A673 (cell line): ENCODE results near the gene NDRG3. TPM values are rescaled to one million over a fixed set of nuclear protein-coding genes. Genes with fewer than 3 reads are reported as not detected.

Experiments
- BruUV-seq: library from RNA; stranded (reverse); fragments of 400-500 nt; replicated peaks from 2 replicates; lab custom pipeline; 2021; lab: Mats Ljungman, UMichigan
- CTCF ChIA-PET: fragments of 300-600 bp; sonication (Branson Sonifier 250); formaldehyde crosslinking; loops from one replicate; lab custom pipeline; 2022; ENCODE audit warnings: antibody characterized with exemption; lab: Charles Lee
- POLR2A ChIA-PET: fragments of 300-600 bp; sonication (Branson Sonifier 250); formaldehyde crosslinking; loops from one replicate; lab custom pipeline; 2022; ENCODE audit warnings: antibody characterized with exemption; ENCODE audit not compliant: low non-redundant PET; lab: Charles Lee
- DNase-seq: peaks from one replicate; pipeline ENCODE4 v3.0.0-alpha.2; 2015; ENCODE audit warnings: low spot score
- H3K27ac ChIP-seq: fragments of 200-600 bp; sonication (generic); 2 replicates; pipeline ENCODE4 v1.5.1; 2016; ENCODE audit warnings: mixed run types, low read depth, mild to moderate bottlenecking, mixed read lengths, antibody characterized with exemption, low read length; ENCODE audit not compliant: poor library complexity, severe bottlenecking
- H3K27me3 ChIP-seq: fragments of 200-600 bp; sonication (generic); replicated peaks from 2 replicates; pipeline ENCODE4 v1.6.1; 2017; ENCODE audit warnings: mixed run types, low read depth, mild to moderate bottlenecking, mixed read lengths, antibody characterized with exemption, low read length; ENCODE audit not compliant: insufficient read depth, poor library complexity
- H3K36me3 ChIP-seq: fragments of 200-600 bp; sonication (generic); 2 replicates; pipeline ENCODE4 v1.6.1; 2016; ENCODE audit warnings: mixed run types, mild to moderate bottlenecking, mixed read lengths, antibody characterized with exemption, low read length; ENCODE audit not compliant: insufficient read depth, poor library complexity, severe bottlenecking
- H3K4me1 ChIP-seq: fragments of 200-600 bp; sonication (generic); 2 replicates; pipeline ENCODE4 v1.6.1; 2017; ENCODE audit warnings: mixed run types, mild to moderate bottlenecking, mixed read lengths, antibody characterized with exemption, low read length; ENCODE audit not compliant: insufficient read depth, poor library complexity, severe bottlenecking
- H3K4me3 ChIP-seq: fragments of 200-600 bp; sonication (generic); 2 replicates; pipeline ENCODE4 v1.5.1; 2016; ENCODE audit warnings: low read depth, mixed run types, mild to moderate bottlenecking, mixed read lengths, low read length; ENCODE audit not compliant: poor library complexity, severe bottlenecking
- H3K9me3 ChIP-seq: fragments of 200-600 bp; sonication (generic); 2 replicates; pipeline ENCODE4 v1.6.1; 2016; ENCODE audit warnings: mixed run types, low read depth, mild to moderate bottlenecking, mixed read lengths, antibody characterized with exemption, low read length; ENCODE audit not compliant: poor library complexity, severe bottlenecking
- EZH2 ChIP-seq: fragments of 200-600 bp; sonication (generic); IDR thresholded peaks from 2 replicates; pipeline ENCODE4 v1.6.1; 2017; ENCODE audit warnings: borderline replicate concordance, low read depth, mild to moderate bottlenecking, mixed read lengths, antibody characterized with exemption, low read length; ENCODE audit not compliant: poor library complexity, severe bottlenecking
- intact Hi-C: fragments of 100-400 bp; cut with micrococcal nuclease; formaldehyde crosslinking; loops from one replicate; pipeline ENCODE4 v1.10.0; 2022; ENCODE audit not compliant: unreplicated experiment
- total RNA-seq: library from RNA; stranded (reverse); gene quantifications from 2 replicates; pipeline ENCODE4 v1.2.3, GENCODE V29; 2021
- TF ChIP-seq, protein P1 (sequence below): fragments of 300-800, 200-600 bp; sonication (generic); conservative IDR thresholded peaks from 2 replicates; pipeline ENCODE4 v1.5.1; 2017; ENCODE audit warnings: low read depth, mild to moderate bottlenecking, antibody characterized with exemption, low read length, moderate library complexity, mixed read lengths

Gene NDRG3
- total RNA-seq, 1 experiment from 2014 or later = 17.6 TPM

DNA sequence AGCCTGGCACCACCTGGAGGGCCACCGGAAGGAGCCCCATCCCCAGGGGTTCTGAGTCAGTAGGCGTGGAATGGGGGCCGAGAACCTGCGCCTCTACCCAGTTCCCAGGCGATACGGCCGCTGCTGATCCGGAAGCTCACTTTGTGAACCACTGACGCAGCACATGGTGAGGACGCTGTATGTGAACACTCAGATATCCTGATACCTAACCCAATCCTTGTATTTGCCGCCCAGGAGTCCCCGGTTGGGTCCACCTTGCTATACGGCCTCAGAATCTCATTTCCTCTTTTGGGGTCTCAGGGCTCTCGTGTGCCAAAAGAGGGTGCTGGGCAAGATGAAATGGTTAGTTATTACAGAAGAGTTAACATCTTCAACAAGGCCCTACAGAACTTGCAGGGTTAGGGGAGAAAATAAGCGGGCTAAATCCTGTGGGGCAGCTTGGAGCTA is 140.9 kb downstream of the NDRG3 start:
- peaks cover 22% of the 10 kb centered on the region for H3K36me3 ChIP-seq
- H3K27me3 ChIP-seq = no peaks in the 10 kb centered on the region
- TF ChIP-seq, protein P1, sequence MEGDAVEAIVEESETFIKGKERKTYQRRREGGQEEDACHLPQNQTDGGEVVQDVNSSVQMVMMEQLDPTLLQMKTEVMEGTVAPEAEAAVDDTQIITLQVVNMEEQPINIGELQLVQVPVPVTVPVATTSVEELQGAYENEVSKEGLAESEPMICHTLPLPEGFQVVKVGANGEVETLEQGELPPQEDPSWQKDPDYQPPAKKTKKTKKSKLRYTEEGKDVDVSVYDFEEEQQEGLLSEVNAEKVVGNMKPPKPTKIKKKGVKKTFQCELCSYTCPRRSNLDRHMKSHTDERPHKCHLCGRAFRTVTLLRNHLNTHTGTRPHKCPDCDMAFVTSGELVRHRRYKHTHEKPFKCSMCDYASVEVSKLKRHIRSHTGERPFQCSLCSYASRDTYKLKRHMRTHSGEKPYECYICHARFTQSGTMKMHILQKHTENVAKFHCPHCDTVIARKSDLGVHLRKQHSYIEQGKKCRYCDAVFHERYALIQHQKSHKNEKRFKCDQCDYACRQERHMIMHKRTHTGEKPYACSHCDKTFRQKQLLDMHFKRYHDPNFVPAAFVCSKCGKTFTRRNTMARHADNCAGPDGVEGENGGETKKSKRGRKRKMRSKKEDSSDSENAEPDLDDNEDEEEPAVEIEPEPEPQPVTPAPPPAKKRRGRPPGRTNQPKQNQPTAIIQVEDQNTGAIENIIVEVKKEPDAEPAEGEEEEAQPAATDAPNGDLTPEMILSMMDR = no peak
- no peak for TF ChIP-seq EZH2
- ChIA-PET POLR2A (no interaction called here), CTCF (interaction anchor here (0.7 to 1.0 kb wide), 3 partner anchors 16 to 99 kb away, joined by 4 to 6 read pairs (median 4); no protein-coding TSS in a partner anchor)
- intact Hi-C loops = no loop called here
- no peaks in the 10 kb centered on the region for H3K9me3 ChIP-seq
- H3K4me3 ChIP-seq = peak overlapping the region; percentile 95
- peaks cover 10% of the 10 kb centered on the region for H3K4me1 ChIP-seq
- TSS peak; percentile 91 for BruUV-seq
- no peak for DNase-seq
- H3K27ac ChIP-seq = peak overlapping the region; percentile 95

Other genes with a start within 250 kb of the NDRG3 start
- 0.11 TPM in 1 of 2 replicates, not detected in the other for gene MYL9, start 204.6 kb downstream of the NDRG3 start, total RNA-seq
- 54.9 and 59.0 TPM in 2 replicates for gene TGIF2, start 172.5 kb downstream of the NDRG3 start, total RNA-seq
- gene RAB5IF, start 140.3 kb downstream of the NDRG3 start, total RNA-seq = 124 and 150 TPM in 2 replicates
- 0.13 TPM in 1 of 2 replicates, not detected in the other for gene SLA2, start 99.9 kb downstream of the NDRG3 start, total RNA-seq
- gene DSN1, start 27.7 kb upstream of the NDRG3 start, total RNA-seq = 40.8 and 42.4 TPM in 2 replicates
- gene TLDC2, start 130.0 kb upstream of the NDRG3 start, total RNA-seq = not detected in 2 replicates
- gene SAMHD1, start 205.6 kb upstream of the NDRG3 start, total RNA-seq = 10.0 and 10.9 TPM in 2 replicates